ENCODE data around the gene MRPL14. TPM values are rescaled to one million over a fixed set of nuclear protein-coding genes. Genes with fewer than 3 reads are reported as not detected.

MRPL14 gene
- total and polyA plus RNA-seq, 10 of the 15 experiments (the other 5 are each of a cell fraction or from before 2014, with no cell fraction given): 80.5 to 294 (median 122) TPM

DNA sequence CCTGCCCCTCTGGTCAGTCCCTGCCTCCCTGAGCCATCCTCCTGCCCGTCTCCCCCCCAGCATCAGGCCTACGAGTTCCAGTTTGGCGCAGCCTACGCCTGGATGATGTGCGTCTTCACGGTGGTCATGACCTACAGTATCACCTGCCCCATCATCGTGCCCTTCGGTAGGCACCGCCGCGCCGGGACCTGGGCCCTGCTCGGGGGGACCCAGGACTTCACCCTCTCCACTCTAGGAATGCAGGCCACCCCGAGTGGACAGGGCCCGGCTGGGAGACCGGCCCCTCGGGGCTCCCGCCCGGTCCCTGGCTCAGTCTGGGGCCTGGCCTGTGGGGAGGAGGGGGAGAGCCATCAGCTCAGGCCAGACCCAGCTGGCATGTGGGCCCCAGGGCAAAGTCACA lies 25.3 kb upstream of the MRPL14 start (continued):
- TF ChIP-seq, protein P1, sequence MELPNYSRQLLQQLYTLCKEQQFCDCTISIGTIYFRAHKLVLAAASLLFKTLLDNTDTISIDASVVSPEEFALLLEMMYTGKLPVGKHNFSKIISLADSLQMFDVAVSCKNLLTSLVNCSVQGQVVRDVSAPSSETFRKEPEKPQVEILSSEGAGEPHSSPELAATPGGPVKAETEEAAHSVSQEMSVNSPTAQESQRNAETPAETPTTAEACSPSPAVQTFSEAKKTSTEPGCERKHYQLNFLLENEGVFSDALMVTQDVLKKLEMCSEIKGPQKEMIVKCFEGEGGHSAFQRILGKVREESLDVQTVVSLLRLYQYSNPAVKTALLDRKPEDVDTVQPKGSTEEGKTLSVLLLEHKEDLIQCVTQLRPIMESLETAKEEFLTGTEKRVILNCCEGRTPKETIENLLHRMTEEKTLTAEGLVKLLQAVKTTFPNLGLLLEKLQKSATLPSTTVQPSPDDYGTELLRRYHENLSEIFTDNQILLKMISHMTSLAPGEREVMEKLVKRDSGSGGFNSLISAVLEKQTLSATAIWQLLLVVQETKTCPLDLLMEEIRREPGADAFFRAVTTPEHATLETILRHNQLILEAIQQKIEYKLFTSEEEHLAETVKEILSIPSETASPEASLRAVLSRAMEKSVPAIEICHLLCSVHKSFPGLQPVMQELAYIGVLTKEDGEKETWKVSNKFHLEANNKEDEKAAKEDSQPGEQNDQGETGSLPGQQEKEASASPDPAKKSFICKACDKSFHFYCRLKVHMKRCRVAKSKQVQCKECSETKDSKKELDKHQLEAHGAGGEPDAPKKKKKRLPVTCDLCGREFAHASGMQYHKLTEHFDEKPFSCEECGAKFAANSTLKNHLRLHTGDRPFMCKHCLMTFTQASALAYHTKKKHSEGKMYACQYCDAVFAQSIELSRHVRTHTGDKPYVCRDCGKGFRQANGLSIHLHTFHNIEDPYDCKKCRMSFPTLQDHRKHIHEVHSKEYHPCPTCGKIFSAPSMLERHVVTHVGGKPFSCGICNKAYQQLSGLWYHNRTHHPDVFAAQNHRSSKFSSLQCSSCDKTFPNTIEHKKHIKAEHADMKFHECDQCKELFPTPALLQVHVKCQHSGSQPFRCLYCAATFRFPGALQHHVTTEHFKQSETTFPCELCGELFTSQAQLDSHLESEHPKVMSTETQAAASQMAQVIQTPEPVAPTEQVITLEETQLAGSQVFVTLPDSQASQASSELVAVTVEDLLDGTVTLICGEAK (IDR thresholded peaks at IDR 0.05; ENCODE audit: borderline replicate concordance): no peak
- TF ChIP-seq, protein P2, sequence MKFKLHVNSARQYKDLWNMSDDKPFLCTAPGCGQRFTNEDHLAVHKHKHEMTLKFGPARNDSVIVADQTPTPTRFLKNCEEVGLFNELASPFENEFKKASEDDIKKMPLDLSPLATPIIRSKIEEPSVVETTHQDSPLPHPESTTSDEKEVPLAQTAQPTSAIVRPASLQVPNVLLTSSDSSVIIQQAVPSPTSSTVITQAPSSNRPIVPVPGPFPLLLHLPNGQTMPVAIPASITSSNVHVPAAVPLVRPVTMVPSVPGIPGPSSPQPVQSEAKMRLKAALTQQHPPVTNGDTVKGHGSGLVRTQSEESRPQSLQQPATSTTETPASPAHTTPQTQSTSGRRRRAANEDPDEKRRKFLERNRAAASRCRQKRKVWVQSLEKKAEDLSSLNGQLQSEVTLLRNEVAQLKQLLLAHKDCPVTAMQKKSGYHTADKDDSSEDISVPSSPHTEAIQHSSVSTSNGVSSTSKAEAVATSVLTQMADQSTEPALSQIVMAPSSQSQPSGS (IDR thresholded peaks at IDR 0.05; ENCODE audit: low read length): no peak

DNA sequence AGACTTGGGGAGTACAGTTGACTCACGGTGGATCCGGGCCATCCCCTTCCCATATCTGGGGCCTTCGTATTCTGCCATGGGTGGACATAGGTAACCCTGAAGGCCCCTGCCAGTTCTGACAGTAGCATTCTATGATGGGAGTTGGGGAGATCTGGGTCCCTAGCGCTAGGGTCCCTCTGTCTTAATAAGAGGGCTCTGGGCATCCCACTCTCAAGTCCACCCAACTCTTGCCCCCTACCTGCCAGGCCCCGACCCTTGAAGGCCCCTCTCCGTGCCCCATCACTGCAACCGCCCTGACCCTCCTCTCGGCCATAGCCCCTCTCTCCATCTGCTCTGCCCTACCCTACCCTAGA lies 24.8 kb upstream of the MRPL14 start:
- in situ Hi-C loops (cut with MboI): loop anchor here (10.0 kb wide), 1 partner anchor 47 kb away; no protein-coding TSS in a partner anchor
- H3K4me2 ChIP-seq (ENCODE audit: control insufficient read depth, insufficient read depth): no peak overlapping the region
- no peak for FAIRE-seq
- no peak overlapping the region for H2AFZ ChIP-seq (ENCODE audit: control insufficient read depth, low read depth, low read length)
- no peak for DNase-seq (ENCODE audit: low read depth, low spot score)
- no peak overlapping the region for H3K27ac ChIP-seq (ENCODE audit: control insufficient read depth, insufficient read depth)
- no peaks in the 10 kb centered on the region for H3K79me2 ChIP-seq (ENCODE audit: control insufficient read depth, insufficient read depth, low read length)
- no peak overlapping the region for H3K4me3 ChIP-seq
- peaks cover 0 to 3% of the 10 kb centered on the region in 2 experiments; a peak in 2 of 4 replicates for H3K36me3 ChIP-seq (ENCODE audit: control insufficient read depth in 2 of 2, insufficient read depth in 2 of 2, low read length in 1 of 2)
- ATAC-seq: no peak; the same call in 1 of the 3 replicates
- no peak overlapping the region for H3K9ac ChIP-seq (ENCODE audit: control insufficient read depth, insufficient read depth, low read length)
- no TSS peak for BruUV-seq (replicated peaks)
- H3K4me1 ChIP-seq (ENCODE audit: control insufficient read depth, insufficient read depth, low read length): no peaks in the 10 kb centered on the region; the same call in 1 of the 2 replicates
- H3K9me3 ChIP-seq (replicated peaks; ENCODE audit: control insufficient read depth, insufficient read depth, low read length): no peaks in the 10 kb centered on the region
- intact Hi-C loops (cut with micrococcal nuclease; ENCODE audit: unreplicated experiment): loop anchor here (5.0 kb wide), 1 partner anchor 185 kb away; no protein-coding TSS in a partner anchor
- ChIA-PET RAD21 (ENCODE audit: unreplicated experiment) (interaction anchor here (1.2 kb wide), 1 partner anchor 54 kb away, joined by 3 read pairs; no protein-coding TSS in a partner anchor), SMC1A (ENCODE audit: uncharacterized antibody, unreplicated experiment) (interaction anchor here (1.1 to 2.0 kb wide), 3 partner anchors 49 to 60 kb away, joined by 3 to 17 read pairs (median 5); no protein-coding TSS in a partner anchor), POLR2A (no interaction called here), CTCF (interaction anchor here (0.9 to 9.3 kb wide), 7 partner anchors 41 to 86 kb away, joined by 3 to 85 read pairs (median 3); no protein-coding TSS in a partner anchor)
- no peaks in the 10 kb centered on the region for H3K27me3 ChIP-seq (replicated peaks in 1 of 2; ENCODE audit: control insufficient read depth in 2 of 2, insufficient read depth in 2 of 2, low read length in 1 of 2)
- H4K20me1 ChIP-seq (ENCODE audit: control insufficient read depth, insufficient read depth): no peaks in the 10 kb centered on the region
- 32% methylated on average over 8 of the region's 8 CpGs for WGBS (ENCODE audit: insufficient coverage, insufficient replicate concordance, low lambda C conversion rate, missing lambda C conversion rate)
- TF ChIP-seq PML (IDR thresholded peaks at IDR 0.05; ENCODE audit: low read length) (no peak), RFX5 (IDR thresholded peaks at IDR 0.05; ENCODE audit: low read depth, low read length) (no peak), BMI1 (IDR thresholded peaks at IDR 0.05; ENCODE audit: borderline replicate concordance) (no peak), SIX5 (IDR thresholded peaks at IDR 0.05; ENCODE audit: low read depth, low read length, severe bottlenecking) (no peak), CHD4 (IDR thresholded peaks at IDR 0.05) (no peak), MYC (IDR thresholded peaks at IDR 0.05; ENCODE audit: insufficient read depth, insufficient read length, insufficient replicate concordance, low read length, severe bottlenecking) (no peak), RB1 (IDR thresholded peaks at IDR 0.05; ENCODE audit: borderline replicate concordance) (no peak)
- TF ChIP-seq, protein P3, sequence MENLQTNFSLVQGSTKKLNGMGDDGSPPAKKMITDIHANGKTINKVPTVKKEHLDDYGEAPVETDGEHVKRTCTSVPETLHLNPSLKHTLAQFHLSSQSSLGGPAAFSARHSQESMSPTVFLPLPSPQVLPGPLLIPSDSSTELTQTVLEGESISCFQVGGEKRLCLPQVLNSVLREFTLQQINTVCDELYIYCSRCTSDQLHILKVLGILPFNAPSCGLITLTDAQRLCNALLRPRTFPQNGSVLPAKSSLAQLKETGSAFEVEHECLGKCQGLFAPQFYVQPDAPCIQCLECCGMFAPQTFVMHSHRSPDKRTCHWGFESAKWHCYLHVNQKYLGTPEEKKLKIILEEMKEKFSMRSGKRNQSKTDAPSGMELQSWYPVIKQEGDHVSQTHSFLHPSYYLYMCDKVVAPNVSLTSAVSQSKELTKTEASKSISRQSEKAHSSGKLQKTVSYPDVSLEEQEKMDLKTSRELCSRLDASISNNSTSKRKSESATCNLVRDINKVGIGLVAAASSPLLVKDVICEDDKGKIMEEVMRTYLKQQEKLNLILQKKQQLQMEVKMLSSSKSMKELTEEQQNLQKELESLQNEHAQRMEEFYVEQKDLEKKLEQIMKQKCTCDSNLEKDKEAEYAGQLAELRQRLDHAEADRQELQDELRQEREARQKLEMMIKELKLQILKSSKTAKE (IDR thresholded peaks at IDR 0.05; ENCODE audit: low read depth, poor library complexity, severe bottlenecking): no peak

All from GM12878 (cell line).